ENCODE measurements around the gene ELOA. TPM values are rescaled to one million over a fixed set of nuclear protein-coding genes. Genes with fewer than 3 reads are reported as not detected.

The ELOA gene
- total and polyA plus RNA-seq, 2 experiments from 2014 or later = 49.1 to 57.7 TPM

GRCh38 chr1:23742670-23743286 lies 493 bp upstream of the ELOA start:
- Histone ChIP-seq H3K9me2 (ENCODE audit: insufficient read depth) (no peaks in the 10 kb centered on the region), H3K4me3 (peak overlapping the region; percentile 95), H2AFZ (peak overlapping the region; percentile 89), H3K79me2 (replicated peaks; ENCODE audit: insufficient read depth) (peaks cover 41% of the 10 kb centered on the region), H3K27ac (ENCODE audit: low read depth) (peak overlapping the region; percentile 81), H3K27me3 (ENCODE audit: insufficient read depth) (no peaks in the 10 kb centered on the region), H3K36me3 (ENCODE audit: insufficient read depth) (peaks cover 5% of the 10 kb centered on the region; the same call in 1 of the 2 replicates), H4K20me1 (replicated peaks; ENCODE audit: insufficient read depth) (peaks cover 23% of the 10 kb centered on the region), H3K4me2 (peak overlapping the region; percentile 90), H3K4me1 (ENCODE audit: insufficient read depth) (peaks cover 16% of the 10 kb centered on the region), H3F3A (replicated peaks; ENCODE audit: low read depth) (no peaks in the 10 kb centered on the region)
- H3K9me3 Mint-ChIP-seq = no peaks in the 10 kb centered on the region
- peak overlapping the region; percentile 79 for H3K4me3 Mint-ChIP-seq
- H3K27ac Mint-ChIP-seq = peak overlapping the region; percentile 95
- H3K4me1 Mint-ChIP-seq = peaks cover 27% of the 10 kb centered on the region
- peaks cover 14% of the 10 kb centered on the region; the same call in 2 of the 3 replicates for H3K36me3 Mint-ChIP-seq (ENCODE audit: low read depth)
- peaks cover 8% of the 10 kb centered on the region for H3K27me3 Mint-ChIP-seq (ENCODE audit: insufficient read depth, low read depth, poor library complexity)
- ATAC-seq = peak; percentile 68
- TF ChIP-seq CTCF (conservative IDR thresholded peaks at IDR 0.05; ENCODE audit: low read depth in 2 of 2) (no peak), ZNF331 (CRISPR knock-in tag; IDR thresholded peaks at IDR 0.05; ENCODE audit: low read depth) (no peak), EZH2phosphoT487 (IDR thresholded peaks at IDR 0.05; ENCODE audit: unreplicated experiment) (no peak), POLR2AphosphoS5 (IDR thresholded peaks at IDR 0.05; ENCODE audit: low read depth) (no peak), ZNF462 (CRISPR knock-in tag; IDR thresholded peaks at IDR 0.05) (no peak), CREB1 (CRISPR knock-in tag; IDR thresholded peaks at IDR 0.05; ENCODE audit: low read depth) (no peak), JUNB (IDR thresholded peaks at IDR 0.05; ENCODE audit: unreplicated experiment) (no peak), NANOG (IDR thresholded peaks at IDR 0.05; ENCODE audit: borderline replicate concordance) (no peak), STAT1 (IDR thresholded peaks at IDR 0.05; ENCODE audit: unreplicated experiment) (no peak), EZH2 (IDR thresholded peaks at IDR 0.05; ENCODE audit: low read depth, unreplicated experiment) (no peak), ETS1 (IDR thresholded peaks at IDR 0.05) (no peak), REST (IDR thresholded peaks at IDR 0.05; ENCODE audit: unreplicated experiment) (no peak), ZNF114 (CRISPR knock-in tag; IDR thresholded peaks at IDR 0.05) (no peak)
- peak; percentile 75 for DNase-seq (ENCODE audit: low spot score)
